Endothelial cell of umbilical vein (primary cell): ENCODE measurements around the gene ERN2.

Experiments
- CTCF ChIP-seq, 2 donors: IDR thresholded peaks; 1 replicate in 1 of 2; 2 replicates in 1 of 2; pipeline ENCODE4 v1.5.1; 2011; ENCODE audit warnings: low read length in 2 of 2, mild to moderate bottlenecking in 2 of 2, moderate library complexity in 2 of 2, control low read depth in 1 of 2, inconsistent platforms in 1 of 2, low read depth in 1 of 2; ENCODE audit not compliant: insufficient read depth in 1 of 2; ENCODE audit errors: extremely low read depth in 1 of 2
- JUN ChIP-seq: IDR thresholded peaks from 2 replicates; pipeline ENCODE4 v1.6.1; 2011; ENCODE audit warnings: borderline replicate concordance, low read depth; ENCODE audit not compliant: insufficient read length, insufficient read depth
- MYC ChIP-seq: IDR thresholded peaks from one replicate; pipeline ENCODE4 v1.6.1; 2011; ENCODE audit warnings: mild to moderate bottlenecking, low read depth, low read length
- POLR2A ChIP-seq: IDR thresholded peaks from 2 replicates; pipeline ENCODE4 v1.6.1; 2012; ENCODE audit warnings: low read depth, mild to moderate bottlenecking, control low read depth, low read length

- TF ChIP-seq CTCF (IDR thresholded peaks at IDR 0.05; ENCODE audit: extremely low read depth in 1 of 2, insufficient read depth in 1 of 2, low read depth in 1 of 2, low read length in 2 of 2) (no peak), POLR2A (no peak), JUN (no peak), MYC (no peak)
Measured at GRCh38 chr16:23741675-23742303, 28.8 kb upstream of the ERN2 start.
